ENCODE results near the gene RBBP8NL.

- TF ChIP-seq CTCF (IDR thresholded peaks at IDR 0.05) (peak in 4 of 5 experiments; percentile 12 to 36 (median 20)), EP300 (IDR thresholded peaks at IDR 0.05) (no peak)
Observed at GRCh38 chr20:62409931-62410745, 17.2 kb downstream of the RBBP8NL start.

Measured in tibial nerve (tissue), 4 donors.